ENCODE results near the gene OR4Q2. TPM values are rescaled to one million over a fixed set of nuclear protein-coding genes. Genes with fewer than 3 reads are reported as not detected.

The OR4Q2 gene
- polyA plus RNA-seq, 3 donors from 2014 or later = not detected

Other genes with a start within 250 kb of the OR4Q2 start
- gene OR4M1, start 228.7 kb upstream of the OR4Q2 start, polyA plus RNA-seq = not detected
- not detected for gene OR4N2, start 198.4 kb upstream of the OR4Q2 start, polyA plus RNA-seq
- not detected for gene OR4K2, start 127.0 kb upstream of the OR4Q2 start, polyA plus RNA-seq
- not detected for gene OR4K5, start 81.6 kb upstream of the OR4Q2 start, polyA plus RNA-seq
- not detected for gene OR4K1, start 71.2 kb upstream of the OR4Q2 start, polyA plus RNA-seq
- gene OR4K15, start 26.6 kb upstream of the OR4Q2 start, polyA plus RNA-seq = not detected
- not detected for gene OR4K14, start 17.1 kb downstream of the OR4Q2 start, polyA plus RNA-seq
- not detected for gene OR4K13, start 33.9 kb downstream of the OR4Q2 start, polyA plus RNA-seq
- not detected for gene OR4L1, start 57.9 kb downstream of the OR4Q2 start, polyA plus RNA-seq
- not detected for gene OR4K17, start 108.6 kb downstream of the OR4Q2 start, polyA plus RNA-seq
- gene OR4N5, start 136.7 kb downstream of the OR4Q2 start, polyA plus RNA-seq = not detected
- not detected for gene OR11G2, start 188.7 kb downstream of the OR4Q2 start, polyA plus RNA-seq
- not detected for gene OR11H6, start 221.5 kb downstream of the OR4Q2 start, polyA plus RNA-seq
- gene OR11H7, start 226.8 kb downstream of the OR4Q2 start, polyA plus RNA-seq = not detected
- not detected for gene OR11H4, start 237.1 kb downstream of the OR4Q2 start, polyA plus RNA-seq

Measured in immature natural killer cell (primary cell).